Right atrium auricular region (tissue), 2 donors: ENCODE measurements around the gene AKR1A1. TPM values are rescaled to one million over a fixed set of nuclear protein-coding genes. Genes with fewer than 3 reads are reported as not detected.
"Not testable (repeated sequence)": the region's sequence is repeated elsewhere in the genome, so short reads cannot be mapped to it uniquely, and the experiment has no call there.

Experiments used
- DNase-seq: peaks from one replicate; pipeline ENCODE4 v3.0.0-alpha.2; 2019; ENCODE audit warnings: low spot score
- H3K27ac ChIP-seq, 2 donors: fragments of 200-600 bp; sonication (generic); 1 replicate in 1 of 2; 2 replicates in 1 of 2; pipeline ENCODE4 v1.5.1; 2016 to 2019
- H3K27me3 ChIP-seq, 2 donors: fragments of 200-600 bp; sonication (generic); one replicate each; pipeline versions ENCODE4 v1.5.1 to v1.6.0; 2017 to 2019
- H3K36me3 ChIP-seq: fragments of 200-600 bp; sonication (generic); one replicate; pipeline ENCODE4 v1.5.1; 2016
- H3K4me1 ChIP-seq, 2 donors: fragments of 200-600 bp; sonication (generic); one replicate each; pipeline versions ENCODE4 v1.5.1 to v1.6.0; 2017 to 2019
- H3K4me3 ChIP-seq, 2 donors: fragments of 200-600 bp; sonication (generic); 1 replicate in 1 of 2; 2 replicates in 1 of 2; pipeline ENCODE4 v1.5.1; 2017 to 2019; ENCODE audit warnings: mild to moderate bottlenecking in 1 of 2, moderate library complexity in 1 of 2
- H3K9me3 ChIP-seq, 2 donors: fragments of 200-600 bp; sonication (generic); one replicate each; pipeline ENCODE4 v1.5.1; 2019
- total RNA-seq, 2 donors: library from RNA; depleted of rRNA; stranded (reverse); fragments of >200 nt; gene quantifications; one replicate each; pipeline ENCODE4 v1.1.0, GENCODE V29; 2016
- TF ChIP-seq, protein P1 (sequence below), 2 donors: fragments of 200-600 bp; sonication (generic); IDR thresholded peaks; one replicate each; pipeline ENCODE4 v1.5.1; 2019; ENCODE audit warnings: antibody characterized with exemption in 2 of 2

Gene AKR1A1
- total RNA-seq, 2 donors from 2014 or later = 47.2 to 53.3 TPM

- Histone ChIP-seq H3K27ac (no peak overlapping the region), H3K36me3 (peaks cover 75% of the 10 kb centered on the region)
Measured at GRCh38 chr1:45516036-45516435, 34.6 kb upstream of the AKR1A1 start.

GRCh38 chr1:45516465-45516864 is 34.2 kb upstream of the AKR1A1 start:
- no peak for DNase-seq
- Histone ChIP-seq H3K27me3 (no peaks in the 10 kb centered on the region), H3K36me3 (peaks cover 70% of the 10 kb centered on the region), H3K9me3 (no peaks in the 10 kb centered on the region), H3K4me1 (peaks cover 0 to 50% of the 10 kb centered on the region in 2 donors), H3K27ac (no peak overlapping the region), H3K4me3 (no peak overlapping the region)
- TF ChIP-seq, protein P1, sequence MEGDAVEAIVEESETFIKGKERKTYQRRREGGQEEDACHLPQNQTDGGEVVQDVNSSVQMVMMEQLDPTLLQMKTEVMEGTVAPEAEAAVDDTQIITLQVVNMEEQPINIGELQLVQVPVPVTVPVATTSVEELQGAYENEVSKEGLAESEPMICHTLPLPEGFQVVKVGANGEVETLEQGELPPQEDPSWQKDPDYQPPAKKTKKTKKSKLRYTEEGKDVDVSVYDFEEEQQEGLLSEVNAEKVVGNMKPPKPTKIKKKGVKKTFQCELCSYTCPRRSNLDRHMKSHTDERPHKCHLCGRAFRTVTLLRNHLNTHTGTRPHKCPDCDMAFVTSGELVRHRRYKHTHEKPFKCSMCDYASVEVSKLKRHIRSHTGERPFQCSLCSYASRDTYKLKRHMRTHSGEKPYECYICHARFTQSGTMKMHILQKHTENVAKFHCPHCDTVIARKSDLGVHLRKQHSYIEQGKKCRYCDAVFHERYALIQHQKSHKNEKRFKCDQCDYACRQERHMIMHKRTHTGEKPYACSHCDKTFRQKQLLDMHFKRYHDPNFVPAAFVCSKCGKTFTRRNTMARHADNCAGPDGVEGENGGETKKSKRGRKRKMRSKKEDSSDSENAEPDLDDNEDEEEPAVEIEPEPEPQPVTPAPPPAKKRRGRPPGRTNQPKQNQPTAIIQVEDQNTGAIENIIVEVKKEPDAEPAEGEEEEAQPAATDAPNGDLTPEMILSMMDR (IDR thresholded peaks at IDR 0.05) = no peak

More at GRCh38 chr1:45516036-45516435, 34.6 kb upstream of the AKR1A1 start:
- Histone ChIP-seq H3K27me3 (no peaks in the 10 kb centered on the region), H3K4me3 (no peak overlapping the region), H3K4me1 (peaks cover 0 to 50% of the 10 kb centered on the region in 2 donors), H3K9me3 (no peaks in the 10 kb centered on the region)
- DNase-seq = no peak
- TF ChIP-seq, protein P1 (IDR thresholded peaks at IDR 0.05) = no peak

DNA sequence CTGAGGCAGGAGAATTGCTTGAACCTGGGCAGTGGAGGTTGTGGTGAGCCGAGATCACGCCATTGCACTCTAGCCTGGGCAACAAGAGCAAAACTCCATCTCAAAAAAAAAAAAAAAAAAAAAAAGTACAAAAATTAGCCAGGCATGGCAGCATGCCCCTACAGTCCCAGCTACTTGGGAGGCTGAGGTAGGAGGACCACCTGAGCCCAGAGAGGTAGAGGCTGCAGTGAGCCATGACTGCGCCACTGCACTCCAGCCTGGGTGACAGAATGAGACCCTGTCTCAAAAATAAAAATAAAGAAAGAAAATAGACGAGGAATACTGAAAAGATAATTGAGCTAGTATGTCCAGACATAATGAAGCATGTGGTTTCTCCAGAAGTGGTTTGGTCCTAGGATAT is 32.3 kb upstream of the AKR1A1 start:
- H3K27me3 ChIP-seq, H3K9me3 ChIP-seq, DNase-seq, H3K27ac ChIP-seq, H3K4me3 ChIP-seq: not testable (repeated sequence)
- Histone ChIP-seq H3K4me1 (peaks cover 0 to 51% of the 10 kb centered on the region in 2 donors), H3K36me3 (peaks cover 51% of the 10 kb centered on the region)

- TF ChIP-seq, protein P1 (IDR thresholded peaks at IDR 0.05) = no peak
- H3K4me3 ChIP-seq = peak overlapping the region in 1 of 2 donors; percentile 21
- DNase-seq = no peak
- peaks cover 0 to 45% of the 10 kb centered on the region in 2 donors for H3K4me1 ChIP-seq
- H3K27me3 ChIP-seq = no peaks in the 10 kb centered on the region
- no peaks in the 10 kb centered on the region for H3K9me3 ChIP-seq
- peaks cover 46% of the 10 kb centered on the region for H3K36me3 ChIP-seq
- H3K27ac ChIP-seq = no peak overlapping the region
Measured at GRCh38 chr1:45518910-45519309, 31.7 kb upstream of the AKR1A1 start.

GRCh38 chr1:45519774-45520173 is 30.9 kb upstream of the AKR1A1 start:
- not testable (repeated sequence) for DNase-seq

DNA sequence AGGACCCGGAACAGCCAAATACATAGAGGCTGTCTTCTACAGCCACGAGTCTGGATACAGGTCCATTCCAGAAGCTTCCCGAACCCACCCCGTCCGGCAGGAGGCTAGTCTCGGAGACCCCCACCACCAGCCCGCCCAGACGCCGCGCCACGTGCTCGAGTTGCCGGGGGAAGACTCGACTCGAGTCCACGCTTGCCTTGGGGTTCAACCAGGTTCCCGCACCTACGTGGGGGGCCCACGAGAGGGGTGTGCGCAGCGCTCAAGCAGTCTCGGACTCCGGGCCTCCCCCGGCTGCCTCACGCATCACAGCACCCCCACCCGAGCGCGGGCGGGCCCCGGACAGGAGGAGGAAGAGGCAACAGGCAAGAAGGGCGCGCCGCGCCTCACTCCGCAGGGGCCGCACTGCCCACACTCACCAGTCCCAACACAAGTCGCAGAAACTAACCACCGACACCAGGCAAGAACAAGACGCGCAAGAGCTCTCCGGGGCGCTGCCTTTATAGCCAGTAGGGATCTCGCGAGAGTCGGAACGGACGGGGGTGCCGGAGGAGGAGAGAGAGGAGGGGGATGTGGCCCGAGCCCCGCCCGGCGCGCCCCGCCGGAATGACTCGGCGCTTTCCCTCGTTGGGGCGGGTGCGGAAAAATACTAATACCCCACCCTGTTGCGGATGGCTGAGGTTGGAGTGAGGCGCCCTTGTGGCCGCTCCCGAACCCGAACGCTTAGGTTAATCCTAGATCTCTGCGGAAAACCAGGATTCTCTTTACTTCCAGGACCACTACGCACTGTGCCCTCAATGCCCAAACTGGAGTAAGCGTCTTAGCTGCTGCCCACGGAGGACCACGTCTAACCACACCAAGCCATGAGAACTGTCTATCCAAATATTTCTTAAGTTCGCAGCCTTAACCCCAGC is 29.0 kb upstream of the AKR1A1 start, which contains the start of gene PRDX1:
Gene PRDX1 (minus strand): TSS at position 472 of the 911 bp plus-strand sequence. CDS start 2,841 bp downstream, outside the sequence.
- Histone ChIP-seq H3K27me3 (no peaks in the 10 kb centered on the region), H3K4me3 (peak within 1 kb of the TSS; percentile 93 to 96), H3K27ac (peak within 1 kb of the TSS; percentile 96 to 97), H3K9me3 (no peaks in the 10 kb centered on the region), H3K36me3 (peaks cover 18% of the 10 kb centered on the region), H3K4me1 (peaks cover 0 to 35% of the 10 kb centered on the region in 2 donors)
- peak; percentile 99 for DNase-seq
- TF ChIP-seq, protein P1 (IDR thresholded peaks at IDR 0.05) = peak in 1 of 2 donors; percentile 26

More at GRCh38 chr1:45519774-45520173, 30.9 kb upstream of the AKR1A1 start:
- peaks cover 0 to 45% of the 10 kb centered on the region in 2 donors for H3K4me1 ChIP-seq
- not testable (repeated sequence) for H3K9me3 ChIP-seq, H3K27me3 ChIP-seq, H3K27ac ChIP-seq
- H3K36me3 ChIP-seq = peaks cover 37% of the 10 kb centered on the region
- peak overlapping the region in 1 of 2 donors; percentile 21 for H3K4me3 ChIP-seq
